HepG2 (cell line): ENCODE measurements around the gene PSKH1. TPM values are rescaled to one million over a fixed set of nuclear protein-coding genes. Genes with fewer than 3 reads are reported as not detected.

Experiments used
- DNMT3B ChIP-seq: conservative IDR thresholded peaks from 2 replicates; pipeline ENCODE4 v1.6.1; 2016; ENCODE audit warnings: missing biosample characterization, control low read depth
- GFI1 ChIP-seq: sonication (generic); formaldehyde crosslinking; IDR thresholded peaks from 2 replicates; pipeline ENCODE4 v1.5.0; 2020; ENCODE audit warnings: missing genetic modification reagents, mild to moderate bottlenecking, borderline replicate concordance
- HBP1 ChIP-seq: IDR thresholded peaks from 2 replicates; pipeline ENCODE4 v1.6.1; 2016; ENCODE audit warnings: low read depth, control low read depth
- ISL2 ChIP-seq: sonication (generic); formaldehyde crosslinking; IDR thresholded peaks from 2 replicates; pipeline ENCODE4 v1.5.0; 2020; ENCODE audit warnings: missing genetic modification reagents
- KLF15 ChIP-seq: sonication (generic); formaldehyde crosslinking; IDR thresholded peaks from 2 replicates; pipeline ENCODE4 v1.8.1; 2023; ENCODE audit warnings: borderline replicate concordance, mild to moderate bottlenecking, inconsistent platforms, missing genetic modification reagents, mixed read lengths
- NFKBIZ ChIP-seq: IDR thresholded peaks from 2 replicates; pipeline ENCODE4 v1.6.1; 2018; ENCODE audit warnings: missing genetic modification reagents, missing compliant biosample characterization
- PATZ1 ChIP-seq: sonication (generic); formaldehyde crosslinking; IDR thresholded peaks from 2 replicates; pipeline ENCODE4 v1.4.0; 2020; ENCODE audit warnings: missing genetic modification reagents
- SALL1 ChIP-seq: sonication (generic); formaldehyde crosslinking; IDR thresholded peaks from 2 replicates; pipeline ENCODE4 v1.8.0; 2022; ENCODE audit warnings: mild to moderate bottlenecking, missing genetic modification reagents
- SALL2 ChIP-seq: sonication (generic); formaldehyde crosslinking; IDR thresholded peaks from 2 replicates; pipeline ENCODE4 v1.8.1; 2023; ENCODE audit warnings: mild to moderate bottlenecking, missing genetic modification reagents, inconsistent platforms
- SIX1 ChIP-seq: sonication (generic); formaldehyde crosslinking; IDR thresholded peaks from 2 replicates; pipeline ENCODE4 v1.4.0; 2020; ENCODE audit warnings: missing genetic modification reagents, borderline replicate concordance
- XBP1 ChIP-seq: sonication (generic); formaldehyde crosslinking; IDR thresholded peaks from 2 replicates; pipeline ENCODE4 v1.5.0; 2020; ENCODE audit warnings: missing genetic modification reagents
- ZNF101 ChIP-seq: sonication (generic); formaldehyde crosslinking; IDR thresholded peaks from 2 replicates; pipeline ENCODE4 v1.4.0; 2020; ENCODE audit warnings: mild to moderate bottlenecking, low read depth, missing genetic modification reagents, borderline replicate concordance
- ZNF230 ChIP-seq: sonication (generic); formaldehyde crosslinking; IDR thresholded peaks from 2 replicates; pipeline ENCODE4 v1.4.0; 2020; ENCODE audit warnings: mild to moderate bottlenecking, missing genetic modification reagents
- ZNF235 ChIP-seq: sonication (generic); formaldehyde crosslinking; IDR thresholded peaks from 2 replicates; pipeline ENCODE4 v1.8.1; 2023; ENCODE audit warnings: mild to moderate bottlenecking, missing genetic modification reagents, borderline replicate concordance
- ZNF292 ChIP-seq: sonication (generic); formaldehyde crosslinking; IDR thresholded peaks from 2 replicates; pipeline ENCODE4 v1.8.1; 2022; ENCODE audit warnings: mild to moderate bottlenecking, low read depth, missing genetic modification reagents, borderline replicate concordance
- ZNF446 ChIP-seq: sonication (generic); formaldehyde crosslinking; IDR thresholded peaks from 2 replicates; pipeline ENCODE4 v1.5.0; 2020; ENCODE audit warnings: mild to moderate bottlenecking, missing genetic modification reagents
- ZNF501 ChIP-seq: sonication (generic); formaldehyde crosslinking; IDR thresholded peaks from 2 replicates; pipeline ENCODE4 v1.5.1; 2020; ENCODE audit warnings: mild to moderate bottlenecking, moderate library complexity, missing genetic modification reagents
- ZNF619 ChIP-seq: sonication (generic); formaldehyde crosslinking; IDR thresholded peaks from 2 replicates; pipeline ENCODE4 v1.4.0; 2020; ENCODE audit warnings: mild to moderate bottlenecking, missing genetic modification reagents
- ZNF629 ChIP-seq: sonication (generic); formaldehyde crosslinking; conservative IDR thresholded peaks from 2 replicates; pipeline ENCODE4 v1.5.0; 2020; ENCODE audit warnings: missing genetic modification reagents
- ZNF776 ChIP-seq: sonication (generic); formaldehyde crosslinking; IDR thresholded peaks from 2 replicates; pipeline ENCODE4 v1.4.0; 2020; ENCODE audit warnings: mild to moderate bottlenecking, missing genetic modification reagents
- polyA plus RNA-seq, 8 experiments: library from polyadenylated mRNA; depleted of rRNA in 3 of 8; stranded (reverse) in 7 of 8; unstranded in 1 of 8; fragments of >200 nt; fragmentation: Illumina TruSeq in 4 of 8; extraction: Trizol in 4 of 8; gene quantifications; 2 replicates each; pipeline versions ENCODE4 v1.2.1 to v1.2.3, GENCODE V29; 2011 to 2016; ENCODE audit warnings: low read depth in 4 of 8, missing spikeins in 1 of 8, mixed read lengths in 1 of 8; ENCODE audit not compliant: insufficient read depth in 1 of 8
- total RNA-seq, 5 experiments: library from RNA; depleted of rRNA; stranded (reverse); fragments of >200 nt; fragmentation: Illumina TruSeq; extraction: Trizol; gene quantifications; 2 replicates each; pipeline ENCODE4 v1.2.3, GENCODE V29; 2016; ENCODE audit warnings: low read depth in 1 of 5
- TF ChIP-seq, protein P1 (sequence below): sonication (generic); formaldehyde crosslinking; IDR thresholded peaks from 2 replicates; pipeline ENCODE4 v1.5.1; 2020; ENCODE audit warnings: mild to moderate bottlenecking, missing genetic modification reagents, borderline replicate concordance
- TF ChIP-seq, protein P2 (sequence below): IDR thresholded peaks from 2 replicates; pipeline ENCODE4 v1.6.1; 2018; ENCODE audit warnings: missing genetic modification reagents, mild to moderate bottlenecking, missing compliant biosample characterization
- TF ChIP-seq, protein P3 (sequence below): IDR thresholded peaks from 2 replicates; pipeline ENCODE4 v1.6.1; 2016; ENCODE audit warnings: missing biosample characterization, missing genetic modification reagents, low read depth

The PSKH1 gene
- total and polyA plus RNA-seq, 2 of the 13 experiments (the other 11 are each of a cell fraction or from before 2014, with no cell fraction given) = 8.4 to 19.1 TPM

DNA sequence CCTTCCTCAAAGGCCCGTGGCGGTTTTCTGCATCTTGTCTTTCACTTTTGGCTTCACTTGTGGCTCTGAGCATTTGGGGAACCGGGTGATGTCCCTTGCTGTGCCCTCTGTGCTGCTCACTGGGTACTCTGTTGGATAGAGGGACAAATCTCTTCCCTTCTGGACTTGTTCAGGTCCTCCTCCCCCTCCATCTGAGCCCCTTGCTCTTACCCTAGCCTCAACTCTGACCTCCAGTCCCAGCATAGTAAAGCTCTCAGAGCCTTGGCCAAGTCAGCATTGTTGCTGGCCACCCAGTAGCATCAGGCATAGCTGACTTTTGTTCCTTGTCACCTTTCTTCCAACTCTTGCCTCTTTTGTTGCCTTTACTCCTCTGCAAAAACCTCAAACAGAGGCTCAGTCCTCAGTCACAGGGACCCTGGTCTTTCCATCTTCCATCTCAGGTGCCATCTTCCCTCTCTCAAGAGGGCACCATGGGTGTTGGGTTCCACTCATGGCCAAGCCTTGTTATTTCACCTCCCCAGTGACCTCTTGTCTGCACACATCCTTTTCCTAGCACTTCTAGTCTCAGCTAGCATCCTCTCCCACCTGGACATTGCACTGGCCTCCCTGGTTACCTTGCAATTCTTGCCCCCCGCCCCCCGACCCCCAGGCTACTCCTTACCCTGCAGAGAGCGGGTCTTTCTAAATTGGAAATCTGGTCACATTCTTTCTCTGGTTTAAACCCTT lies 44.0 kb downstream of the PSKH1 start (continued):
- TF ChIP-seq, protein P1, sequence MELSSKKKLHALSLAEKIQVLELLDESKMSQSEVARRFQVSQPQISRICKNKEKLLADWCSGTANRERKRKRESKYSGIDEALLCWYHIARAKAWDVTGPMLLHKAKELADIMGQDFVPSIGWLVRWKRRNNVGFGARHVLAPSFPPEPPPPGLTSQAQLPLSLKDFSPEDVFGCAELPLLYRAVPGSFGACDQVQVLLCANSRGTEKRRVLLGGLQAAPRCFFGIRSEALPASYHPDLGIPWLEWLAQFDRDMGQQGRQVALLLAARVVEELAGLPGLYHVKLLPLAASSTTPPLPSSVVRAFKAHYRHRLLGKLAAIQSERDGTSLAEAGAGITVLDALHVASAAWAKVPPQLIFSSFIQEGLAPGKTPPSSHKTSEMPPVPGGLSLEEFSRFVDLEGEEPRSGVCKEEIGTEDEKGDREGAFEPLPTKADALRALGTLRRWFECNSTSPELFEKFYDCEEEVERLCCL = no peak
- TF ChIP-seq PATZ1 (CRISPR knock-in tag) (0 out of 2 replicates have a peak, but pooled peaks have one; percentile 6), KLF15 (CRISPR knock-in tag) (no peak), ISL2 (CRISPR knock-in tag) (no peak), SALL2 (CRISPR knock-in tag) (no peak), ZNF619 (CRISPR knock-in tag) (no peak), HBP1 (0 out of 2 replicates have a peak, but pooled peaks have one; percentile 46), ZNF230 (CRISPR knock-in tag) (no peak), SIX1 (no peak), SALL1 (CRISPR knock-in tag) (no peak), ZNF292 (CRISPR knock-in tag) (no peak), GFI1 (CRISPR knock-in tag) (no peak), ZNF629 (CRISPR knock-in tag) (0 out of 2 replicates have a peak, but pooled peaks have one; percentile 6), ZNF776 (CRISPR knock-in tag) (no peak), ZNF235 (no peak; the same call in 1 of the 2 replicates), ZNF446 (CRISPR knock-in tag) (no peak), NFKBIZ (CRISPR knock-in tag) (no peak; the same call in 1 of the 2 replicates), DNMT3B (0 out of 2 replicates have a peak, but pooled peaks have one; percentile 3), ZNF501 (CRISPR knock-in tag) (no peak), XBP1 (CRISPR knock-in tag) (no peak), ZNF101 (CRISPR knock-in tag) (no peak)
- TF ChIP-seq, protein P2, sequence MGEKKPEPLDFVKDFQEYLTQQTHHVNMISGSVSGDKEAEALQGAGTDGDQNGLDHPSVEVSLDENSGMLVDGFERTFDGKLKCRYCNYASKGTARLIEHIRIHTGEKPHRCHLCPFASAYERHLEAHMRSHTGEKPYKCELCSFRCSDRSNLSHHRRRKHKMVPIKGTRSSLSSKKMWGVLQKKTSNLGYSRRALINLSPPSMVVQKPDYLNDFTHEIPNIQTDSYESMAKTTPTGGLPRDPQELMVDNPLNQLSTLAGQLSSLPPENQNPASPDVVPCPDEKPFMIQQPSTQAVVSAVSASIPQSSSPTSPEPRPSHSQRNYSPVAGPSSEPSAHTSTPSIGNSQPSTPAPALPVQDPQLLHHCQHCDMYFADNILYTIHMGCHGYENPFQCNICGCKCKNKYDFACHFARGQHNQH = no peak
- TF ChIP-seq, protein P3, sequence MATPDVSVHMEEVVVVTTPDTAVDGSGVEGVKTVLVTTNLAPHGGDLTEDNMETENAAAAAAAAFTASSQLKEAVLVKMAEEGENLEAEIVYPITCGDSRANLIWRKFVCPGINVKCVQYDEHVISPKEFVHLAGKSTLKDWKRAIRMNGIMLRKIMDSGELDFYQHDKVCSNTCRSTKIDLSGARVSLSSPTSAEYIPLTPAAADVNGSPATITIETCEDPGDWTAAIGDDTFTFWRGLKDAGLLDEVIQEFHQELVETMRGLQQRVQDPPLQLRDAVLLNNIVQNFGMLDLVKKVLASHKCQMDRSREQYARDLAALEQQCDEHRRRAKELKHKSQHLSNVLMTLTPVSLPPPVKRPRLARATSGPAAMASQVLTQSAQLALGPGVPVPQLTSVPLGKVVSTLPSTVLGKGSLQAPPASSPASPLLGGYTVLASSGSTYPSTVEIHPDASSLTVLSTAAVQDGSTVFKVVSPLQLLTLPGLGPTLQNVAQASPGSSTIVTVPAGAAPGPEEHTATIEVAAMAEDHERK (CRISPR knock-in tag) = no peak
